Psoas muscle (tissue), 8 donors: ENCODE measurements around the gene ZBTB18. TPM values are rescaled to one million over a fixed set of nuclear protein-coding genes. Genes with fewer than 3 reads are reported as not detected.

Experiments
- ATAC-seq, 4 donors: fragments of 200-7000 bp; cut with Tn5 transposase; one replicate each; pipeline ENCODE4 v1.9.1; 2020; ENCODE audit warnings: moderate library complexity in 3 of 4, mild to moderate bottlenecking in 2 of 4
- DNase-seq, 2 donors: peaks; one replicate each; pipeline ENCODE4 v3.0.0-alpha.2; 2020
- H3K27ac ChIP-seq: fragments of 200-600 bp; one replicate; pipeline ENCODE4 v1.8.0; 2022
- H3K27me3 ChIP-seq, 3 donors: fragments of 200-600 bp in 1 of 3; one replicate each; pipeline versions ENCODE4 v1.6.1 to v1.8.0; 2013 to 2022; ENCODE audit warnings: low read length in 2 of 3, mild to moderate bottlenecking in 2 of 3, moderate library complexity in 1 of 3; ENCODE audit not compliant: insufficient read depth in 3 of 3
- H3K36me3 ChIP-seq, 2 donors: fragments of 200-600 bp in 1 of 2; one replicate each; pipeline versions ENCODE4 v1.6.1 to v1.8.0; 2013 to 2022; ENCODE audit warnings: low read depth in 1 of 2, mild to moderate bottlenecking in 1 of 2, moderate library complexity in 1 of 2; ENCODE audit not compliant: insufficient read depth in 1 of 2
- H3K4me1 ChIP-seq: fragments of 200-600 bp; one replicate; pipeline ENCODE4 v1.8.0; 2022
- H3K4me3 ChIP-seq: fragments of 200-600 bp; one replicate; pipeline ENCODE4 v1.8.0; 2022; ENCODE audit warnings: mild to moderate bottlenecking
- H3K9me3 ChIP-seq: fragments of 200-600 bp; one replicate; pipeline ENCODE4 v1.8.0; 2022
- WGBS, 3 donors: extraction: QIAGEN DNeasy Blood & Tissue Kit; methylation state at CpG; one replicate each; pipeline versions ENCODE4 v1.1.6 to v1.1.7; 2013; 5-methylcytosine and 5-hydroxymethylcytosine counted together
- intact Hi-C, 2 donors: fragments of 100-400 bp; cut with DNase I; formaldehyde crosslinking; loops; one replicate each; pipeline versions ENCODE4 v1.11.0 to v1.14.2; 2022
- polyA plus RNA-seq, 3 donors: library from polyadenylated mRNA; stranded (reverse); fragments of 200-250 nt; gene quantifications; one replicate each; pipeline ENCODE4 v1.2.3, GENCODE V29; 2013
- total RNA-seq, 4 donors: library from RNA; stranded (reverse); fragmentation: NEBNext Ultra II Directional in 2 of 4; extraction: Animal tissue kit (Norgen Biotek cat#: 25700) in 2 of 4; gene quantifications; one replicate each; pipeline versions ENCODE4 v1.2.1 to v1.2.4, GENCODE V29; 2021 to 2023
- TF ChIP-seq, protein P1 (sequence below): fragments of 200-600 bp; IDR thresholded peaks from one replicate; pipeline ENCODE4 v1.8.0; 2022; ENCODE audit warnings: antibody characterized with exemption
- donor health status: healthy with polysubstance abuse.
- donor health status: DM: no; HTN: no; CAD: no; lungs with moderate emphysema.
- donor health status: Bipolar disorder and iron deficiency.
- donor health status: healthy.
- donor health status: DM: yes; HTN: yes; CAD: no.
- donor health status: DM: no; HTN: no; CAD: no.
- donor health status: DM: no; HTN: no; CAD: no.
- donor health status: DM: yes; HTN: yes; CAD: no.

The ZBTB18 gene
- total and polyA plus RNA-seq, 7 donors: 18.8 to 85.0 (median 53.8) TPM

GRCh38 chr1:244048256-244049161 is 2.6 kb upstream of the ZBTB18 start:
- TF ChIP-seq, protein P1, sequence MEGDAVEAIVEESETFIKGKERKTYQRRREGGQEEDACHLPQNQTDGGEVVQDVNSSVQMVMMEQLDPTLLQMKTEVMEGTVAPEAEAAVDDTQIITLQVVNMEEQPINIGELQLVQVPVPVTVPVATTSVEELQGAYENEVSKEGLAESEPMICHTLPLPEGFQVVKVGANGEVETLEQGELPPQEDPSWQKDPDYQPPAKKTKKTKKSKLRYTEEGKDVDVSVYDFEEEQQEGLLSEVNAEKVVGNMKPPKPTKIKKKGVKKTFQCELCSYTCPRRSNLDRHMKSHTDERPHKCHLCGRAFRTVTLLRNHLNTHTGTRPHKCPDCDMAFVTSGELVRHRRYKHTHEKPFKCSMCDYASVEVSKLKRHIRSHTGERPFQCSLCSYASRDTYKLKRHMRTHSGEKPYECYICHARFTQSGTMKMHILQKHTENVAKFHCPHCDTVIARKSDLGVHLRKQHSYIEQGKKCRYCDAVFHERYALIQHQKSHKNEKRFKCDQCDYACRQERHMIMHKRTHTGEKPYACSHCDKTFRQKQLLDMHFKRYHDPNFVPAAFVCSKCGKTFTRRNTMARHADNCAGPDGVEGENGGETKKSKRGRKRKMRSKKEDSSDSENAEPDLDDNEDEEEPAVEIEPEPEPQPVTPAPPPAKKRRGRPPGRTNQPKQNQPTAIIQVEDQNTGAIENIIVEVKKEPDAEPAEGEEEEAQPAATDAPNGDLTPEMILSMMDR: no peak
- Histone ChIP-seq H3K27ac (peak overlapping the region; percentile 100), H3K4me1 (peaks cover 33% of the 10 kb centered on the region), H3K9me3 (no peaks in the 10 kb centered on the region), H3K36me3 (no peaks in the 10 kb centered on the region), H3K27me3 (no peaks in the 10 kb centered on the region), H3K4me3 (peak overlapping the region; percentile 93)
- ATAC-seq: peak; percentile 92 to 97 (median 94)
- peak; percentile 99 to 100 for DNase-seq
- intact Hi-C loops: loop anchor here (2.0 to 10.0 kb wide), 4 partner anchors 184 to 226 kb away; no protein-coding TSS in a partner anchor
- 0% methylated on average over 10 to 92 of the region's 109 CpGs for WGBS, 3 donors

- no peaks in the 10 kb centered on the region for H3K27me3 ChIP-seq
- DNase-seq (peak; percentile 51 to 61), ATAC-seq (no peak)
- no peaks in the 10 kb centered on the region for H3K9me3 ChIP-seq
- TF ChIP-seq, protein P1: no peak
- 0 to 2% (median 1%) methylated on average over 29 to 76 of the region's 76 CpGs for WGBS, 3 donors
- H3K36me3 ChIP-seq: peaks cover 0 to 7% of the 10 kb centered on the region in 2 donors
- intact Hi-C loops: loop anchor here (2.0 to 10.0 kb wide), 7 partner anchors 105 to 225 kb away; no protein-coding TSS in a partner anchor
- peak overlapping the region; percentile 85 for H3K27ac ChIP-seq
- H3K4me1 ChIP-seq: peaks cover 35% of the 10 kb centered on the region
- peak overlapping the region; percentile 81 for H3K4me3 ChIP-seq
Measured at GRCh38 chr1:244049162-244050013, 1.7 kb upstream of the ZBTB18 start.

- no peak for DNase-seq
- H3K27me3 ChIP-seq: no peaks in the 10 kb centered on the region
- TF ChIP-seq, protein P1: no peak
- H3K4me3 ChIP-seq: peak overlapping the region; percentile 81
- peaks cover 35% of the 10 kb centered on the region for H3K4me1 ChIP-seq
- no peaks in the 10 kb centered on the region for H3K9me3 ChIP-seq
- H3K36me3 ChIP-seq: peaks cover 0 to 15% of the 10 kb centered on the region in 2 donors
- intact Hi-C loops: loop anchor here (5.0 to 10.0 kb wide), 3 partner anchors 105 to 157 kb away; no protein-coding TSS in a partner anchor
- no peak for ATAC-seq
- peak overlapping the region; percentile 85 for H3K27ac ChIP-seq
- WGBS, 3 donors: 3 to 15% (median 7%) methylated on average over 21 of the region's 21 CpGs
Measured at GRCh38 chr1:244050014-244050834, 859 bp upstream of the ZBTB18 start.
